Effector memory CD8-positive, alpha-beta T cell (primary cell): ENCODE results near the gene XYLT1.

Source experiments
- ATAC-seq: fragments of 150-1000 bp; cut with Tn5 transposase; replicated peaks from 2 replicates; pipeline ENCODE4 v1.10.0; 2021; ENCODE audit warnings: mild to moderate bottlenecking, moderate library complexity
- DNase-seq, 3 experiments: peaks; one replicate each; pipeline ENCODE4 v3.0.0; 2021
- H3K27ac Mint-ChIP-seq, 2 donors: one replicate each; pipeline ENCODE4 v1.8.0; 2022; ENCODE audit warnings: mild to moderate bottlenecking in 2 of 2, mixed read lengths in 2 of 2, moderate library complexity in 2 of 2
- H3K27me3 Mint-ChIP-seq, 2 donors: one replicate each; pipeline ENCODE4 v1.8.0; 2022; ENCODE audit warnings: mixed read lengths in 2 of 2
- H3K36me3 Mint-ChIP-seq: one replicate; pipeline ENCODE4 v1.8.0; 2022; ENCODE audit warnings: mild to moderate bottlenecking, moderate library complexity, mixed read lengths; ENCODE audit not compliant: insufficient read depth
- H3K4me1 Mint-ChIP-seq, 2 donors: one replicate each; pipeline ENCODE4 v1.8.0; 2022; ENCODE audit warnings: low read depth in 2 of 2, mixed read lengths in 2 of 2
- H3K4me3 Mint-ChIP-seq, 2 donors: one replicate each; pipeline ENCODE4 v1.8.0; 2022; ENCODE audit warnings: mild to moderate bottlenecking in 2 of 2, mixed read lengths in 2 of 2, moderate library complexity in 2 of 2
- H3K9me3 Mint-ChIP-seq, 2 donors: one replicate each; pipeline ENCODE4 v1.8.0; 2022; ENCODE audit warnings: mixed read lengths in 2 of 2

Gene XYLT1

GRCh38 chr16:17278988-17279387 lies 191.8 kb downstream of the XYLT1 start:
- DNase-seq, result no peak
- Mint-ChIP-seq H3K36me3 (no peaks in the 10 kb centered on the region), H3K9me3 (no peaks in the 10 kb centered on the region), H3K27ac (peak overlapping the region; percentile 55 to 71), H3K27me3 (no peaks in the 10 kb centered on the region), H3K4me3 (no peak overlapping the region), H3K4me1 (peaks cover 26 to 29% of the 10 kb centered on the region in 2 donors)
- no peak for ATAC-seq

- H3K27me3 Mint-ChIP-seq, result no peaks in the 10 kb centered on the region
- peaks cover 25 to 29% of the 10 kb centered on the region in 2 donors for H3K4me1 Mint-ChIP-seq
- ATAC-seq (no peak), DNase-seq (no peak)
- peak overlapping the region in 1 of 2 donors; percentile 71 for H3K27ac Mint-ChIP-seq
- H3K36me3 Mint-ChIP-seq, result no peaks in the 10 kb centered on the region
- H3K9me3 Mint-ChIP-seq, result no peaks in the 10 kb centered on the region
- no peak overlapping the region for H3K4me3 Mint-ChIP-seq
Measured at GRCh38 chr16:17277981-17278381, 192.8 kb downstream of the XYLT1 start.

DNA sequence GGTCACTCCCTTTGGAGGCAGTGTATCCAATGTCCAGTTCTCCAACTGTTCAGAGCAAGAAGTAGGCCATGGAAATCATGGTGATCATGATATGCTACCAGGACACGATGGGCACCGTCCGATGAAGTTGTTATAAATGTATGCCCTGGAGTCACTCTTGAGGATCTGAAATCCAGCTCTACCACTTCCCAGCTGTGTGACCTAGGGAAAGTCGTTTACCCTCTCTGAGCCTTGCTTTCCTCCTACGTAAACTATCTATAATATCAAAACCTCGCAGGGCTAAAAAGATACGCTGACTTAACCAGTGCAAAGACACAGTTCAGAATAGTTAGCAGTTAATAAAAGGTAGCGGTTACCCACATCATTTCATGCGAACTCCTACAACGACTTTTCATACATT lies 194.2 kb downstream of the XYLT1 start:
- Mint-ChIP-seq H3K27me3 (no peaks in the 10 kb centered on the region), H3K36me3 (no peaks in the 10 kb centered on the region), H3K4me3 (no peak overlapping the region), H3K27ac (no peak overlapping the region), H3K9me3 (no peaks in the 10 kb centered on the region), H3K4me1 (peaks cover 34 to 36% of the 10 kb centered on the region in 2 donors)
- no peak for DNase-seq
- ATAC-seq, result no peak

GRCh38 chr16:17276010-17276530 lies 194.7 kb downstream of the XYLT1 start:
- Mint-ChIP-seq H3K4me1 (peaks cover 34 to 40% of the 10 kb centered on the region in 2 donors), H3K27ac (peak overlapping the region; percentile 62 to 82)

DNA sequence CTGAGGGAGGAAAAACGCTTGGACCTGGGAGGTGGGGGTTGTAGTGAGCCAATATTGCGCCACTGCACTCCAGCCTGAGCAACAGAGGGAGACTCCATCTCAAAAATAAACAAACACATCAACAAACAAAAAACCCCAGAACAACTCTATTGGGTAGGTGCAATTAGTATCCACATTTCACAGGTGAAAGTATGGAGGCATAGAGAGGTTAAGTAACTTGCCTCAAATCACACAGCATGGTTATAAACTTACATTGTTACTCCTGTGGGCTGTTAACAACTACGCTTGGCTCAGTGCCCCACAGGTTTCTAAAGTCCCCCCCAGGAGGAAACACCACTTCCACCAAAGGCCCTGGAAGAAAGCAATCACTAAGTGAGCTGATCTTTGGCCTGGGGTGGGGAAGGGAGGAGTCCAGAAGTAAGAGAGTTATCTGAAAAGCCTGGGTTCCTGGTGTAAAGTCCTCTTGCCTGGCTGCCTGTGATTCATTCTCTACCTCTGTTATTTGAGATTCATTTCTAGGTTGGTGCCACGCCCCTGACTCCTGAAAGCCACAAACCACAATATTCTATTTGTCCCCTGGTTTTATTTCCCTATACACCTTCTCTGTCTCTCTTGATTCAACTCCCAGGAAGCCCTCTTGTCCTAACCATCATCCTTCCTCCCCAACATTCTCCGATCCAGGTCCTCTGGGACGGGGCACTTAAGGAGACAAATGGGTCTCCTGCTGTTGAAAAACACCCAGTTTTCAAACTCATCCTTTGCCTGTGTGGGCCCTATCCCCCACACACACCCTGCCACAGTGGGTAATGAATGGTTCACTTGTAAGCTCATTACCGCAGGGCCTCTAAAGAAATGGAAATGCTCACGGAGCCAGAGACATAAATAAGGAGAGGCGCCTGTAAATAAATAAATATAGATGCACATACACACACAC lies 195.4 kb downstream of the XYLT1 start:
- Mint-ChIP-seq H3K27ac (peak overlapping the region; percentile 62 to 82), H3K4me1 (peaks cover 34 to 41% of the 10 kb centered on the region in 2 donors), H3K36me3 (no peaks in the 10 kb centered on the region), H3K4me3 (peak overlapping the region in 1 of 2 donors; percentile 4), H3K9me3 (no peaks in the 10 kb centered on the region), H3K27me3 (no peaks in the 10 kb centered on the region)
- no peak for ATAC-seq
- DNase-seq, result no peak

More at GRCh38 chr16:17276010-17276530, 194.7 kb downstream of the XYLT1 start:
- DNase-seq (no peak), ATAC-seq (no peak)
- Mint-ChIP-seq H3K36me3 (no peaks in the 10 kb centered on the region), H3K27me3 (no peaks in the 10 kb centered on the region), H3K9me3 (no peaks in the 10 kb centered on the region), H3K4me3 (no peak overlapping the region)

- no peak overlapping the region for H3K4me3 Mint-ChIP-seq
- H3K4me1 Mint-ChIP-seq, result peaks cover 34 to 40% of the 10 kb centered on the region in 2 donors
- DNase-seq (no peak), ATAC-seq (peak; percentile 50)
- H3K9me3 Mint-ChIP-seq, result no peaks in the 10 kb centered on the region
- peak overlapping the region; percentile 13 to 39 for H3K27ac Mint-ChIP-seq
- H3K36me3 Mint-ChIP-seq, result no peaks in the 10 kb centered on the region
- H3K27me3 Mint-ChIP-seq, result no peaks in the 10 kb centered on the region
Measured at GRCh38 chr16:17273142-17273561, 197.6 kb downstream of the XYLT1 start.

- Mint-ChIP-seq H3K36me3 (no peaks in the 10 kb centered on the region), H3K27ac (peak overlapping the region; percentile 13 to 39), H3K27me3 (no peaks in the 10 kb centered on the region), H3K4me3 (no peak overlapping the region), H3K4me1 (peaks cover 34 to 40% of the 10 kb centered on the region in 2 donors), H3K9me3 (no peaks in the 10 kb centered on the region)
- no peak for DNase-seq
- ATAC-seq, result no peak
Measured at GRCh38 chr16:17272716-17273115, 198.0 kb downstream of the XYLT1 start.

- H3K27me3 Mint-ChIP-seq, result no peaks in the 10 kb centered on the region
- DNase-seq (no peak), ATAC-seq (no peak)
- peak overlapping the region in 1 of 2 donors; percentile 39 for H3K27ac Mint-ChIP-seq
- no peaks in the 10 kb centered on the region for H3K9me3 Mint-ChIP-seq
- H3K36me3 Mint-ChIP-seq, result no peaks in the 10 kb centered on the region
- peaks cover 34 to 38% of the 10 kb centered on the region in 2 donors for H3K4me1 Mint-ChIP-seq
- no peak overlapping the region for H3K4me3 Mint-ChIP-seq
Measured at GRCh38 chr16:17271687-17272086, 199.1 kb downstream of the XYLT1 start.

DNA sequence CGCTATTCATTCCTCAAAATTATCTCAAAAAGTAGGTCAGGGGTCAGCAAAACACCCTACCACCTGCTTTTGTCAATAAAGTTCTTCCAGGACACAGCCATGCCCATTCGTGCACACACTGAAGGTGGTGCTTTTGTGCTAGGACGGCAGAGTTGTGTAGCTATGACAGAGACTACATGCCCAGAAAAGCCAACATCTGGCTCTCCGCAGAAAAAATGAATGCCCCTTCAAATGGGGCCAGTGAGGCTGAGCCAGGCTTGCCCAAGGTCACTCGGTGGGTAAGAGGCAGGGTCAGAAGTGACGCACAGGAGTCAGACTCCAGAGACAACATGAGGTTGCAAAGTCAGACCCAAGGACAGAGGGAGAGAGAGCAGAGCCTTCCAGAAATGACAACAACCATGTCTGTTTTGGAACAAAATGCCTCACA lies 200.1 kb downstream of the XYLT1 start:
- Mint-ChIP-seq H3K27ac (no peak overlapping the region), H3K4me1 (peaks cover 30 to 32% of the 10 kb centered on the region in 2 donors), H3K36me3 (no peaks in the 10 kb centered on the region), H3K4me3 (no peak overlapping the region), H3K9me3 (no peaks in the 10 kb centered on the region), H3K27me3 (no peaks in the 10 kb centered on the region)
- DNase-seq (no peak), ATAC-seq (no peak)

- H3K4me1 Mint-ChIP-seq, result peaks cover 25 to 28% of the 10 kb centered on the region in 2 donors
- no peaks in the 10 kb centered on the region for H3K36me3 Mint-ChIP-seq
- H3K27ac Mint-ChIP-seq, result no peak overlapping the region
- H3K27me3 Mint-ChIP-seq, result no peaks in the 10 kb centered on the region
- no peak overlapping the region for H3K4me3 Mint-ChIP-seq
- H3K9me3 Mint-ChIP-seq, result no peaks in the 10 kb centered on the region
- ATAC-seq (no peak), DNase-seq (no peak)
Measured at GRCh38 chr16:17270111-17270510, 200.6 kb downstream of the XYLT1 start.

DNA sequence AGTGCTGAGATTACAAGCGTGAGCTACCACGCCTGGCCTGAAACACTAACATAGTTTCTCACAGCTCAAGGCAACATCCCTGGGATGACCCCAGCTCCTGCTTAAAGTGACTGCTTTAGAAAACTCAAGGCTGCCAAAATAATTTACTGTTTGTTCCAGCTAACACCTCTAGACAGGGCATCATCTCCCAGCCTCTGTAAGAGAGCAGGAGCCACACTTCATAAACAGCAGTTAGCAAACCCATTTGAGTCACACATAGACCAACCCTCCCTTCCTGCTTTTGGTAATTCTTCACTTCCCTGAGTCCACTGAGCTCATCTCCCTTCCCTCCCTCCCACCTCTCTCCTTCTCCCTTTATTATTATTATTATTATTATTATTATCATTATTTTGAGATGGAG lies 201.3 kb downstream of the XYLT1 start:
- Mint-ChIP-seq H3K27me3 (no peaks in the 10 kb centered on the region), H3K9me3 (no peaks in the 10 kb centered on the region), H3K27ac (peak overlapping the region in 1 of 2 donors; percentile 41), H3K36me3 (no peaks in the 10 kb centered on the region), H3K4me3 (no peak overlapping the region), H3K4me1 (peaks cover 20 to 28% of the 10 kb centered on the region in 2 donors)
- DNase-seq, result no peak
- no peak for ATAC-seq

DNA sequence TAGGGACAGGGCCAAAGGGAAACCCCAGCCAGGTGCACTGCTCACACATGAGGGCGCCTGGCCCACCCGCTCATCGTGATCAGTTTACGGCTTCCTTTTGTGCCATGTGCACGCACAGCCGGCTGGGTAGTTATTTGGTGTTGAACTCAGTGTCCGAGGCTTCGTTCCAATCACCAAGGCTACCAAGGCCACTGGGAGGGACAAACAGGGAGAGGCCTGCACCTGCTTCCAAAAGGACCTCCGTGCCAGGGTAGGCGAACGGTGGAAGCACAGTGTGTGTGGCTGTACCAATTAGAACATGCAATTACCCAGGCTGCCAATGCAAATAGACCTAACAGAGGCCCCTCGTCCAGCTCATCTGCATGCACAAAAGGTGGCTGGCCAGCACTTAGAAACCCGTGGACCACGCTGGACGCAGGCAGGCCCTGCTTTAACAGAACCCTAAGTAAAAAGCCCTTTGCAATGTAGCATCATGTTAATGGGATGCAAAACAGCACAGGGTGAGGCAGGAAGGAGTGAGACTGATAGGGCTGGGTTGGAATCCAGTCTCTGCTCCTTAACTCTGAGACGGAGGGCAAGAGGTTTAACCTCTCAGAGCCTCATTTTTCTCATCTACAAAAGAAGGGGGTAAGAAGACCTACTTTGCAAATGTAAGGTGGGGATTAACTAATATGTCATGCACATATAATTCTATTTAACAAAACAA lies 204.0 kb downstream of the XYLT1 start:
- no peak for ATAC-seq
- H3K27ac Mint-ChIP-seq, result no peak overlapping the region
- H3K27me3 Mint-ChIP-seq, result no peaks in the 10 kb centered on the region
- H3K4me3 Mint-ChIP-seq, result no peak overlapping the region
- no peaks in the 10 kb centered on the region for H3K9me3 Mint-ChIP-seq
- H3K36me3 Mint-ChIP-seq, result no peaks in the 10 kb centered on the region
- no peak for DNase-seq
- H3K4me1 Mint-ChIP-seq, result peaks cover 17 to 31% of the 10 kb centered on the region in 2 donors

GRCh38 chr16:17265154-17265553 lies 205.6 kb downstream of the XYLT1 start:
- no peak overlapping the region for H3K4me3 Mint-ChIP-seq
- H3K4me1 Mint-ChIP-seq, result peaks cover 22 to 27% of the 10 kb centered on the region in 2 donors
- no peak overlapping the region for H3K27ac Mint-ChIP-seq
- H3K27me3 Mint-ChIP-seq, result no peaks in the 10 kb centered on the region
- no peak for DNase-seq
- no peak for ATAC-seq
- H3K36me3 Mint-ChIP-seq, result no peaks in the 10 kb centered on the region
- H3K9me3 Mint-ChIP-seq, result no peaks in the 10 kb centered on the region
